H9 (cell line): ENCODE measurements around the gene HOXD11. TPM values are rescaled to one million over a fixed set of nuclear protein-coding genes. Genes with fewer than 3 reads are reported as not detected.
A peak's percentile ranks its signal among the peaks of the same experiment; 100 is the strongest.

Experiments
- DNase-seq: peaks from one replicate; pipeline ENCODE4 v3.0.0-alpha.2; 2017
- H2AFZ ChIP-seq: one replicate; pipeline ENCODE4 v1.6.1; 2013; ENCODE audit warnings: mild to moderate bottlenecking, low read length, control low read depth, moderate library complexity
- H2AK5ac ChIP-seq: 2 replicates; pipeline ENCODE4 v1.6.1; 2013; ENCODE audit warnings: low read length, control low read depth, mixed read lengths; ENCODE audit not compliant: insufficient read length
- H2BK120ac ChIP-seq: one replicate; pipeline ENCODE4 v1.6.1; 2013; ENCODE audit warnings: low read depth, mild to moderate bottlenecking, low read length, control low read depth, inconsistent platforms; ENCODE audit not compliant: poor library complexity, severe bottlenecking
- H2BK12ac ChIP-seq: 2 replicates; pipeline ENCODE4 v1.6.1; 2013; ENCODE audit warnings: low read length, control low read depth, mixed read lengths, low read depth; ENCODE audit not compliant: insufficient read length
- H2BK15ac ChIP-seq: 2 replicates; pipeline ENCODE4 v1.6.1; 2013; ENCODE audit warnings: low read depth, low read length, control low read depth
- H2BK20ac ChIP-seq: one replicate; pipeline ENCODE4 v1.6.1; 2013; ENCODE audit warnings: low read depth, mild to moderate bottlenecking, low read length, control low read depth, inconsistent platforms; ENCODE audit not compliant: poor library complexity, severe bottlenecking
- H2BK5ac ChIP-seq: 2 replicates; pipeline ENCODE4 v1.6.1; 2013; ENCODE audit warnings: low read length, control low read depth, mixed read lengths; ENCODE audit not compliant: insufficient read length
- H3K14ac ChIP-seq: 2 replicates; pipeline ENCODE4 v1.6.1; 2013; ENCODE audit warnings: low read length, control low read depth; ENCODE audit not compliant: insufficient read depth
- H3K18ac ChIP-seq: 2 replicates; pipeline ENCODE4 v1.6.1; 2013; ENCODE audit warnings: low read depth, mild to moderate bottlenecking, mixed read lengths, low read length, control low read depth; ENCODE audit not compliant: insufficient read length
- H3K23ac ChIP-seq: 2 replicates; pipeline ENCODE4 v1.6.1; 2013; ENCODE audit warnings: low read length, control low read depth, mixed read lengths, low read depth; ENCODE audit not compliant: insufficient read length
- H3K23me2 ChIP-seq: 2 replicates; pipeline ENCODE4 v1.6.1; 2013; ENCODE audit warnings: low read depth, mild to moderate bottlenecking, mixed read lengths, low read length, control low read depth; ENCODE audit not compliant: insufficient read length, poor library complexity, severe bottlenecking
- H3K27ac ChIP-seq: 2 replicates; pipeline ENCODE4 v1.5.1; 2013; ENCODE audit warnings: low read length, control low read depth, mixed read lengths, low read depth; ENCODE audit not compliant: insufficient read length
- H3K27me3 ChIP-seq: 2 replicates; pipeline ENCODE4 v1.6.1; 2013; ENCODE audit warnings: low read length, control low read depth, inconsistent platforms; ENCODE audit not compliant: insufficient read depth
- H3K4ac ChIP-seq: 2 replicates; pipeline ENCODE4 v1.6.1; 2013; ENCODE audit warnings: low read depth, mild to moderate bottlenecking, control low read depth, inconsistent platforms, low read length, moderate library complexity
- H3K4me1 ChIP-seq: 2 replicates; pipeline ENCODE4 v1.6.1; 2013; ENCODE audit warnings: low read length, control low read depth, inconsistent platforms; ENCODE audit not compliant: insufficient read depth
- H3K4me2 ChIP-seq: 2 replicates; pipeline ENCODE4 v1.6.1; 2013; ENCODE audit warnings: low read length, control low read depth, mixed read lengths; ENCODE audit not compliant: insufficient read length, insufficient read depth
- H3K56ac ChIP-seq: 2 replicates; pipeline ENCODE4 v1.6.1; 2013; ENCODE audit warnings: low read depth, mild to moderate bottlenecking, mixed read lengths, low read length, control low read depth; ENCODE audit not compliant: insufficient read length
- H3K79me1 ChIP-seq: 2 replicates; pipeline ENCODE4 v1.6.1; 2013; ENCODE audit warnings: low read depth, mild to moderate bottlenecking, moderate library complexity, low read length, control low read depth, inconsistent platforms; ENCODE audit not compliant: insufficient read depth, poor library complexity, severe bottlenecking
- H3K79me2 ChIP-seq: 2 replicates; pipeline ENCODE4 v1.6.1; 2013; ENCODE audit warnings: low read length, control low read depth, inconsistent platforms; ENCODE audit not compliant: insufficient read depth
- H3K9ac ChIP-seq: 2 replicates; pipeline ENCODE4 v1.6.1; 2013; ENCODE audit warnings: low read length, control low read depth, mixed read lengths; ENCODE audit not compliant: insufficient read length; ENCODE audit errors: extremely low read depth
- H3K9me3 ChIP-seq: one replicate; pipeline ENCODE4 v1.6.1; 2013; ENCODE audit warnings: low read depth, low read length, inconsistent platforms; ENCODE audit not compliant: control insufficient read depth
- H3T11ph ChIP-seq: one replicate; pipeline ENCODE4 v1.6.1; 2013; ENCODE audit warnings: mild to moderate bottlenecking, low read length, control low read depth, inconsistent platforms
- H4K20me1 ChIP-seq: one replicate; pipeline ENCODE4 v1.6.1; 2013; ENCODE audit not compliant: control insufficient read depth, insufficient read length, insufficient read depth
- H4K5ac ChIP-seq: 2 replicates; pipeline ENCODE4 v1.6.1; 2013; ENCODE audit warnings: low read depth, mild to moderate bottlenecking, mixed read lengths, low read length, control low read depth; ENCODE audit not compliant: insufficient read length
- H4K8ac ChIP-seq: replicated peaks from 2 replicates; pipeline ENCODE4 v1.6.1; 2013; ENCODE audit warnings: low read length, control low read depth, mixed read lengths, low read depth; ENCODE audit not compliant: insufficient read length
- H4K91ac ChIP-seq: 2 replicates; pipeline ENCODE4 v1.6.1; 2013; ENCODE audit warnings: low read depth, mild to moderate bottlenecking, moderate library complexity, mixed read lengths, low read length, control low read depth; ENCODE audit not compliant: insufficient read length
- H3K27ac Mint-ChIP-seq, 3 experiments: 2 replicates in 2 of 3; 3 replicates in 1 of 3; pipeline ENCODE4 v1.8.0; 2020 to 2021; ENCODE audit warnings: mixed read lengths in 3 of 3, mild to moderate bottlenecking in 1 of 3, moderate library complexity in 1 of 3
- H3K27me3 Mint-ChIP-seq: 2 replicates; pipeline ENCODE4 v1.8.0; 2021; ENCODE audit warnings: low read depth, mild to moderate bottlenecking, moderate library complexity, mixed read lengths
- H3K36me3 Mint-ChIP-seq, 3 experiments: 2 replicates in 2 of 3; 3 replicates in 1 of 3; pipeline ENCODE4 v1.8.0; 2020 to 2021; ENCODE audit warnings: low read depth in 3 of 3, mixed read lengths in 3 of 3; ENCODE audit not compliant: insufficient read depth in 1 of 3
- H3K4me1 Mint-ChIP-seq, 2 experiments: 2 replicates each; pipeline ENCODE4 v1.8.0; 2020; ENCODE audit warnings: mixed read lengths in 2 of 2
- H3K4me3 Mint-ChIP-seq, 2 experiments: 2 replicates in 1 of 2; 3 replicates in 1 of 2; pipeline ENCODE4 v1.8.0; 2020 to 2021; ENCODE audit warnings: mild to moderate bottlenecking in 2 of 2, mixed read lengths in 2 of 2, moderate library complexity in 1 of 2
- H3K9me3 Mint-ChIP-seq, 2 experiments: 2 replicates in 1 of 2; 3 replicates in 1 of 2; pipeline ENCODE4 v1.8.0; 2020; ENCODE audit warnings: mild to moderate bottlenecking in 2 of 2, mixed read lengths in 2 of 2, moderate library complexity in 1 of 2
- CTCF ChIP-seq: fragments of 200-600 bp; sonication (generic); conservative IDR thresholded peaks from 3 replicates; pipeline ENCODE4 v1.8.0; 2021; ENCODE audit warnings: antibody characterized with exemption, mild to moderate bottlenecking
- WGBS: extraction: QIAGEN DNeasy Blood & Tissue Kit; methylation state at CpG from one replicate; pipeline ENCODE4 v1.1.7; 2013; ENCODE audit warnings: missing lambda C conversion rate, low lambda C conversion rate, mixed read lengths; ENCODE audit not compliant: insufficient read length; ENCODE audit errors: extremely low coverage; 5-methylcytosine and 5-hydroxymethylcytosine counted together
- total RNA-seq: library from RNA; stranded (reverse); gene quantifications from 2 replicates; pipeline ENCODE4 v1.2.1, GENCODE V29; 2021

HOXD11 gene
- total RNA-seq, 1 experiment from 2014 or later: not detected

- Histone ChIP-seq H2BK5ac (no peak overlapping the region), H2BK12ac (no peak overlapping the region), H4K20me1 (peaks cover 4% of the 10 kb centered on the region), H4K8ac (no peak overlapping the region), H2AK5ac (no peak overlapping the region), H2BK15ac (no peak overlapping the region), H4K91ac (no peak overlapping the region), H3K23me2 (peaks cover 2% of the 10 kb centered on the region), H3K18ac (no peak overlapping the region), H3K79me2 (no peaks in the 10 kb centered on the region), H3K14ac (no peak overlapping the region), H3K4me2 (no peak overlapping the region), H3K9me3 (no peaks in the 10 kb centered on the region), H3T11ph (no peak overlapping the region), H3K79me1 (no peaks in the 10 kb centered on the region), H3K4ac (no peak overlapping the region), H3K56ac (no peak overlapping the region), H3K27me3 (peaks cover 98% of the 10 kb centered on the region), H2BK20ac (no peak overlapping the region), H2BK120ac (no peak overlapping the region), H4K5ac (no peak overlapping the region), H3K23ac (no peak overlapping the region), H3K9ac (no peak overlapping the region), H3K4me1 (no peaks in the 10 kb centered on the region), H3K27ac (no peak overlapping the region), H2AFZ (no peak overlapping the region)
- Mint-ChIP-seq H3K27ac (no peak overlapping the region), H3K4me3 (no peak overlapping the region), H3K9me3 (peaks cover 10 to 21% of the 10 kb centered on the region in 2 experiments), H3K4me1 (peaks cover 0 to 13% of the 10 kb centered on the region in 2 experiments; a peak in 2 of 4 replicates), H3K36me3 (peaks cover 0 to 3% (median 0%) of the 10 kb centered on the region in 3 experiments; a peak in 2 of 7 replicates), H3K27me3 (peaks cover 100% of the 10 kb centered on the region)
- no CpG with 5 or more reads among the region's 26 CpGs for WGBS
- peak; percentile 43 for DNase-seq
- TF ChIP-seq CTCF: no peak
These were observed 7.2 kb downstream of the HOXD11 start for GRCh38 chr2:176114120-176114929.
